Brain microvascular endothelial cell (primary cell): ENCODE measurements around the gene ZNF763.
A peak's percentile ranks its signal among the peaks of the same experiment; 100 is the strongest.
"Not testable (repeated sequence)": the region's sequence is repeated elsewhere in the genome, so short reads cannot be mapped to it uniquely, and the experiment has no call there.

Experiments used
- DNase-seq: peaks from one replicate; pipeline ENCODE4 v3.0.0-alpha.2; 2020
- H3K27ac ChIP-seq: fragments of 250-450 bp; sonication (Bioruptor Pico); 2 replicates; pipeline ENCODE4 v1.5.1; 2020; ENCODE audit warnings: mild to moderate bottlenecking, moderate library complexity
- H3K27me3 ChIP-seq: fragments of 250-450 bp; sonication (Bioruptor Pico); replicated peaks from 2 replicates; pipeline ENCODE4 v1.5.1; 2020; ENCODE audit warnings: mild to moderate bottlenecking
- H3K36me3 ChIP-seq: fragments of 250-450 bp; sonication (Bioruptor Pico); replicated peaks from 2 replicates; pipeline ENCODE4 v1.5.1; 2020; ENCODE audit warnings: mild to moderate bottlenecking
- H3K4me3 ChIP-seq: 2 replicates; pipeline ENCODE4 v1.5.1; 2011; ENCODE audit warnings: low read depth, mild to moderate bottlenecking, control low read depth, low read length, moderate library complexity
- in situ Hi-C: cut with HindIII; loops from 2 replicates; pipeline ENCODE4 v1.10.0; 2017; ENCODE audit warnings: low sequenced_read_pairs, low pct_ligation_motif_present
- TF ChIP-seq, protein P1 (sequence below): IDR thresholded peaks from 2 replicates; pipeline ENCODE4 v1.5.1; 2011; ENCODE audit warnings: low read depth, mild to moderate bottlenecking, moderate library complexity, low read length, control low read depth, inconsistent platforms; ENCODE audit errors: missing control alignments

Gene ZNF763

DNA sequence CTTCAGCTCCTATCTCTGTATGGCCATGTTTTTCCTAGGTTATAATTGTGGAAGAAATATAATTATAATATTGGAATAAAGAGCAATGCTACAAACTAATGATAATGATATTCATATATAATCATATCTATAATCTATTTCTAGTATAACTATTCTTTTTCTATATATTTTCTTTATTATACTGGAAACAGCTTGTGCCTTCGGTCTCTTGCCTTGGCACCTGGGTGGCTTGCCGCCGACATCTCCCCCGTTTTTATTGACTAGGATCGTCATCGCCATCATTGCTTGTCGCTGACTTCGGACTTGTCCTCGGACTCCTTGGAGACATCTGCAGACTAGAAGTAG is 24.2 kb downstream of the ZNF763 start:
- in situ Hi-C loops: no loop called here
- no peak overlapping the region for H3K27ac ChIP-seq
- TF ChIP-seq, protein P1, sequence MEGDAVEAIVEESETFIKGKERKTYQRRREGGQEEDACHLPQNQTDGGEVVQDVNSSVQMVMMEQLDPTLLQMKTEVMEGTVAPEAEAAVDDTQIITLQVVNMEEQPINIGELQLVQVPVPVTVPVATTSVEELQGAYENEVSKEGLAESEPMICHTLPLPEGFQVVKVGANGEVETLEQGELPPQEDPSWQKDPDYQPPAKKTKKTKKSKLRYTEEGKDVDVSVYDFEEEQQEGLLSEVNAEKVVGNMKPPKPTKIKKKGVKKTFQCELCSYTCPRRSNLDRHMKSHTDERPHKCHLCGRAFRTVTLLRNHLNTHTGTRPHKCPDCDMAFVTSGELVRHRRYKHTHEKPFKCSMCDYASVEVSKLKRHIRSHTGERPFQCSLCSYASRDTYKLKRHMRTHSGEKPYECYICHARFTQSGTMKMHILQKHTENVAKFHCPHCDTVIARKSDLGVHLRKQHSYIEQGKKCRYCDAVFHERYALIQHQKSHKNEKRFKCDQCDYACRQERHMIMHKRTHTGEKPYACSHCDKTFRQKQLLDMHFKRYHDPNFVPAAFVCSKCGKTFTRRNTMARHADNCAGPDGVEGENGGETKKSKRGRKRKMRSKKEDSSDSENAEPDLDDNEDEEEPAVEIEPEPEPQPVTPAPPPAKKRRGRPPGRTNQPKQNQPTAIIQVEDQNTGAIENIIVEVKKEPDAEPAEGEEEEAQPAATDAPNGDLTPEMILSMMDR: no peak
- DNase-seq: no peak
- H3K27me3 ChIP-seq: no peaks in the 10 kb centered on the region
- no peak overlapping the region for H3K4me3 ChIP-seq
- peaks cover 2% of the 10 kb centered on the region for H3K36me3 ChIP-seq

DNA sequence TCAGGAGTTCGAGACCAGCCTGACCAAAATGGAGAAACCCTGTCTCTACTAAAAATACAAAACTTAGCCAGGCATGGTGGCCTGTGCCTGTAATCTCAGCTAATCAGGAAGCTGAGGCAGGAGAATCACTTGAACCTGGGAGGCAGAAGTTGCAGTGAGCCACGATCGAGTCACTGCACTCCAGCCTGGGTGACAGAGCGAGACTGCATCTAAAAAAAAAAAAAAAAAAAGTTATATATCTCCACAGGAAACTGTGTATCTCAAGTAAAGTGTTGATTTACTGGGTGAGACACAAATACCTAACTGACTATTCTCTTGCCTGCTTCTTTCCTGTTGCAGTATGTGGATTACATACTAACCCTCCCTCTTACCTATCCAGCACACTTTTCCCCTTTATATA is 27.1 kb downstream of the ZNF763 start:
- H3K36me3 ChIP-seq, H3K27ac ChIP-seq, H3K4me3 ChIP-seq, H3K27me3 ChIP-seq, in situ Hi-C loops: not testable (repeated sequence)
- DNase-seq: peak; percentile 1

DNA sequence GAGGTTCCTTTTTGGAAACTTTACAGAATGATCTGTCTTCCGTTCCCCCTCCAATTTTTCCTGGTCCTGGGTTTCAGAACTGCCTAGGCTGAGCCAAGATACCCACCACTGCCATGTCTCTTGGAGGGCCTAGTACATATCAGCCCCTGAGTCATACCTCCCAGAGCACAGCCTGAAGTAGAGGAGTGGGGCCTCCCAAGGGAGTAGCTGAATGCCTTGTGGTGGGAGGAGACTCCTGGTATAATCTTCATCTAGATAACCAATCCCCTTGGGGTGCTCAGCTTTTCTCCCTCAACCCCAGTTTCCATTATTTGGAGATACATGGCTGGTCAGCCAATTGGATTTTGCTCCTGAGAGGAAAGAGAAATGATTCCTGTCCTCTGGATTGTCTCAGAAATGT is 30.3 kb downstream of the ZNF763 start:
- Histone ChIP-seq H3K36me3 (no peaks in the 10 kb centered on the region), H3K27ac (no peak overlapping the region), H3K27me3 (no peaks in the 10 kb centered on the region), H3K4me3 (no peak overlapping the region)
- TF ChIP-seq, protein P1: no peak
- in situ Hi-C loops: no loop called here
- DNase-seq: peak; percentile 81

DNA sequence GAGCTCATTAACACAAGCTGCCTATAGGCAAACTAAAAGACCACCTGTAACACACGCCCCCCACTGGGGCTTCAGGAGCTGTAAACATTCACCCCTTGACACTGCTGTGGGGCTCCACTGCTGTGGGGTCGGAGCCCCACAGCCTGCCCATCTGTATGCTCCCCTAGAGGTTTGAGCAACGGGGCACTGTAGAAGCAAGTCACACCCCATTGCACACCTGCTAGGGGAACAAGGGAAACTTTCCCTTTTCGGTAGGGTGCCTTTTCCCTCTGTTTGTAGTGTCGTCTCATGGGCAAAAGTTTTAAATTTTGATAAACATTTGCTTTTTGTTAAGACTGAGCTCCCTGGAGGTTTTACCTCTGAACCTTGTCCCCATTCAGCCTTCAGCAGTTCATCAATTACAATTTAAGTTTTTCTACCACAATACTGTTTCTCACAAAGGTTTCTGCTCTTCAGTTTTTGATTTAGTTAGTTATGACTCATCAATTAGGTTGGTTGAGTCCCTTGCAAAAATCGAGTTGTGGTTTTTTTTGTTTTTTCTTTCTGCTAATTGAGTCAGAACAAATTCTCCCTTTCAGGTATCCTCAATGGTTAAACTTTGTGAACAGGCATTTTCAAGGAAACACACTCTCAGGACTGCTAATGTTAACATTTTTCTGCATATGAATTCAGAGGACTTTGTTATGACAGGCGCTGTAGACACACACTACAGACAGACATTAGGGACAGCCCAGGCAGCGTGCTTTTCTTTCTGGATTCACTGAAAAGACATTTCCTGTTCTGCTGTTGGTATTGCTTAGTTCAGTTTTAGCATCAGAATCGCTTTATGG is 35.5 kb downstream of the ZNF763 start:
- DNase-seq: peak; percentile 25
- TF ChIP-seq, protein P1: no peak
- in situ Hi-C loops: no loop called here
- Histone ChIP-seq H3K27me3 (no peaks in the 10 kb centered on the region), H3K27ac (no peak overlapping the region), H3K36me3 (peaks cover 3% of the 10 kb centered on the region), H3K4me3 (no peak overlapping the region)

DNA sequence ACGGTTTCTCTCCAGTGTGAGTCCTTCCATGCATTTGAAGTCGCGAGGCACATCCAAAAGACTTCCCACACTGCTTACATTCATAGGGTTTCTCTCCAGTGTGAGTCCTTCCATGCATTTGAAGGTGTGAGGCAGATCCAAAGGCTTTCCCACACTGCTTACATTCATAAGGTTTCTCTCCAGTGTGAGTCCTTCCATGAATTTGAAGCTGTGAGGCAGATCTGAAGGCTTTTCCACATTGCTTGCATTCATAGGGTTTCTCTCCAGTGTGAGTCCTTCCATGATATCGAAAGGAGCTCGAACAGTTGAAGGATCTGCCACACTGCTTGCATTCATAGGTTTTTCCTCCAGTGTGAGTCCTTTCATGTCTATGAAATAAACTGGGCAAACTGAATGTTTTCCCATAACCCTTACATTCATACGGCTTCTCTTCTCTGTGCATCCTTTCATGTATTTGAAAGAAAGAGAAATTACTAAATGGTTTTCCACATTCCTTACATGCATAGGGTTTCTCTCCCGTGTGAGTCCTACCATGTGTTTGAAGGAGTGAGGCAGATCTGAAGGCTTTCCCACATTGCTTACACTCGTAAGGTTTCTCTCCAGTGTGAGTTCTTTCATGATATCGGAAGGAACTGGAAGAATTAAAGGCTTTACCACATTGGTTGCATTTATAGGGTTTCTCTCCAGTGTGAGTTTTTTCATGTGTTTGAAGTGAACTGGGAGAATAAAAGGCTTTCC is 50.3 kb downstream of the ZNF763 start:
- DNase-seq: no peak
- H3K4me3 ChIP-seq: no peak overlapping the region
- H3K27me3 ChIP-seq: no peaks in the 10 kb centered on the region
- H3K36me3 ChIP-seq: peaks cover 33% of the 10 kb centered on the region
- TF ChIP-seq, protein P1: no peak
- in situ Hi-C loops: no loop called here
- no peak overlapping the region for H3K27ac ChIP-seq

DNA sequence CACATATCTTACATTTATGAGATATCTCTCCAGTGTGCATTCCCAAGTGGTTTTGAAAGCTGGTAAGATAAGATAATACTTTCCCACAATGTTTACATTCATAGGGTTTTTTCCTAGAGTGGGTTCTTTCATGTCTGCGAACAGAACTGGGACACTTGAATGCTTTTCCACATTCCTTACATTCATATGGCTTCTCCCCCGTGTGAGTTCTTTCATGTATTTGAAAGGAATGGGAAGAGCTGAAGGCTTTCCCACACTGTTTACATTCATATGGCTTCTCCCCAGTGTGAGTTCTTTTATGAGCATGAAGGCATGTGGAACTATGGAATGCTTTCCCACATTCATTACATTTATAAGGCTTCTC is 50.9 kb downstream of the ZNF763 start:
- TF ChIP-seq, protein P1: no peak
- no peak overlapping the region for H3K4me3 ChIP-seq
- peaks cover 33% of the 10 kb centered on the region for H3K36me3 ChIP-seq
- in situ Hi-C loops: no loop called here
- H3K27me3 ChIP-seq: no peaks in the 10 kb centered on the region
- H3K27ac ChIP-seq: no peak overlapping the region
- DNase-seq: no peak
